ENCODE measurements around the gene CD99.

DNA sequence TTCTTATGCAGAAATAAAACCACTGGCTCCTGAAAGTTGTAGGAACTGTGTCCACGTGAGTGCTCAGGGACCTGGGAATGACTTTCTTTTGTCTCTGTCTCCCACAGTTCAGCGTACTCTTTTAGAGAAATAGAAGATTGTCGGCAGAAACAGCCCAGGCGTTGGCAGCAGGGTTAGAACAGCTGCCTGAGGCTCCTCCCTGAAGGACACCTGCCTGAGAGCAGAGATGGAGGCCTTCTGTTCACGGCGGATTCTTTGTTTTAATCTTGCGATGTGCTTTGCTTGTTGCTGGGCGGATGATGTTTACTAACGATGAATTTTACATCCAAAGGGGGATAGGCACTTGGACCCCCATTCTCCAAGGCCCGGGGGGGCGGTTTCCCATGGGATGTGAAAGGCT lies 49.6 kb downstream of the CD99 start:
- TF ChIP-seq, protein P1, sequence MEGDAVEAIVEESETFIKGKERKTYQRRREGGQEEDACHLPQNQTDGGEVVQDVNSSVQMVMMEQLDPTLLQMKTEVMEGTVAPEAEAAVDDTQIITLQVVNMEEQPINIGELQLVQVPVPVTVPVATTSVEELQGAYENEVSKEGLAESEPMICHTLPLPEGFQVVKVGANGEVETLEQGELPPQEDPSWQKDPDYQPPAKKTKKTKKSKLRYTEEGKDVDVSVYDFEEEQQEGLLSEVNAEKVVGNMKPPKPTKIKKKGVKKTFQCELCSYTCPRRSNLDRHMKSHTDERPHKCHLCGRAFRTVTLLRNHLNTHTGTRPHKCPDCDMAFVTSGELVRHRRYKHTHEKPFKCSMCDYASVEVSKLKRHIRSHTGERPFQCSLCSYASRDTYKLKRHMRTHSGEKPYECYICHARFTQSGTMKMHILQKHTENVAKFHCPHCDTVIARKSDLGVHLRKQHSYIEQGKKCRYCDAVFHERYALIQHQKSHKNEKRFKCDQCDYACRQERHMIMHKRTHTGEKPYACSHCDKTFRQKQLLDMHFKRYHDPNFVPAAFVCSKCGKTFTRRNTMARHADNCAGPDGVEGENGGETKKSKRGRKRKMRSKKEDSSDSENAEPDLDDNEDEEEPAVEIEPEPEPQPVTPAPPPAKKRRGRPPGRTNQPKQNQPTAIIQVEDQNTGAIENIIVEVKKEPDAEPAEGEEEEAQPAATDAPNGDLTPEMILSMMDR (IDR thresholded peaks at IDR 0.05) = no peak
- no peak for TF ChIP-seq POLR2A (IDR thresholded peaks at IDR 0.05)
